Smooth muscle cell (in vitro differentiated cells): ENCODE measurements around the gene ADI1. TPM values are rescaled to one million over a fixed set of nuclear protein-coding genes. Genes with fewer than 3 reads are reported as not detected.
"Not testable (repeated sequence)": the region's sequence is repeated elsewhere in the genome, so short reads cannot be mapped to it uniquely, and the experiment has no call there.

ENCODE experiments used
- DNase-seq: peaks from one replicate; lab custom pipeline; 2025; ENCODE audit not compliant: unreplicated experiment; lab: John Stamatoyannopoulos, UW
- H2AFZ ChIP-seq: fragments of 200-600 bp; sonication (generic); 2 replicates; pipeline ENCODE4 v1.6.0; 2016; ENCODE audit warnings: antibody characterized with exemption, low read depth, mild to moderate bottlenecking
- H3F3A ChIP-seq: fragments of 200-600 bp; sonication (generic); 2 replicates; pipeline ENCODE4 v1.6.0; 2017; ENCODE audit warnings: antibody characterized with exemption, low read depth
- H3K27ac ChIP-seq: fragments of 200-600 bp; sonication (generic); 2 replicates; pipeline ENCODE4 v1.5.1; 2016; ENCODE audit warnings: low read depth, mild to moderate bottlenecking
- H3K27me3 ChIP-seq: fragments of 200-600 bp; sonication (generic); 2 replicates; pipeline ENCODE4 v1.6.1; 2016; ENCODE audit warnings: low read depth, mild to moderate bottlenecking
- H3K36me3 ChIP-seq: fragments of 200-600 bp; sonication (generic); 2 replicates; pipeline ENCODE4 v1.5.1; 2016; ENCODE audit warnings: low read depth
- H3K4me1 ChIP-seq: fragments of 200-600 bp; sonication (generic); 2 replicates; pipeline ENCODE4 v1.5.1; 2016; ENCODE audit warnings: low read depth
- H3K4me2 ChIP-seq: fragments of 200-600 bp; sonication (generic); 2 replicates; pipeline ENCODE4 v1.6.0; 2016; ENCODE audit warnings: mild to moderate bottlenecking
- H3K4me3 ChIP-seq: fragments of 200-600 bp; sonication (generic); 2 replicates; pipeline ENCODE4 v1.5.1; 2016; ENCODE audit warnings: mild to moderate bottlenecking
- H3K79me2 ChIP-seq: fragments of 200-600 bp; sonication (generic); 2 replicates; pipeline ENCODE4 v1.6.0; 2016; ENCODE audit warnings: low read depth, mild to moderate bottlenecking
- H3K9ac ChIP-seq: fragments of 200-600 bp; sonication (generic); 2 replicates; pipeline ENCODE4 v1.6.0; 2016; ENCODE audit warnings: low read depth
- H3K9me3 ChIP-seq: fragments of 200-600 bp; sonication (generic); replicated peaks from 2 replicates; pipeline ENCODE4 v1.5.1; 2016; ENCODE audit warnings: low read depth
- H4K20me1 ChIP-seq: fragments of 200-600 bp; sonication (generic); 2 replicates; pipeline ENCODE4 v1.6.0; 2016; ENCODE audit warnings: low read depth
- CTCF ChIP-seq: fragments of 200-600 bp; sonication (generic); IDR thresholded peaks from 2 replicates; pipeline ENCODE4 v1.5.1; 2017; ENCODE audit warnings: borderline replicate concordance, mild to moderate bottlenecking, antibody characterized with exemption; ENCODE audit not compliant: insufficient read depth, poor library complexity, severe bottlenecking
- WGBS: methylation state at CpG from one replicate; pipeline ENCODE4 v1.1.7; 2016; ENCODE audit warnings: low lambda C conversion rate; 5-methylcytosine and 5-hydroxymethylcytosine counted together
- polyA plus RNA-seq: library from polyadenylated mRNA; unstranded; fragments of >200 nt; fragmentation: Nextera tagmentation; extraction: Ambion mirVana; gene quantifications from 2 replicates; pipeline ENCODE4 v1.2.1, GENCODE V29; 2016
- total RNA-seq: library from RNA; depleted of rRNA; stranded (reverse); fragments of >200 nt; gene quantifications from 2 replicates; pipeline ENCODE4 v1.2.3, GENCODE V29; 2014

Gene ADI1
- total and polyA plus RNA-seq, 2 experiments from 2014 or later: 19.0 to 30.9 TPM

GRCh38 chr2:3503483-3503882, 15.8 kb downstream of the ADI1 start:
- Histone ChIP-seq H3K79me2 (no peaks in the 10 kb centered on the region), H3K9me3 (no peaks in the 10 kb centered on the region), H3K9ac (no peak overlapping the region), H3K4me3 (no peak overlapping the region), H3K4me2 (no peak overlapping the region), H3F3A (no peaks in the 10 kb centered on the region), H3K27me3 (no peaks in the 10 kb centered on the region), H3K36me3 (no peaks in the 10 kb centered on the region), H3K27ac (no peak overlapping the region), H4K20me1 (no peaks in the 10 kb centered on the region), H2AFZ (no peak overlapping the region), H3K4me1 (no peaks in the 10 kb centered on the region)
- DNase-seq: no peak
- no peak for TF ChIP-seq CTCF
- 97% methylated on average over 13 of the region's 13 CpGs for WGBS

GRCh38 chr2:3503046-3503445, 16.3 kb downstream of the ADI1 start:
- TF ChIP-seq CTCF: no peak
- Histone ChIP-seq H4K20me1 (no peaks in the 10 kb centered on the region), H3K4me2 (no peak overlapping the region), H3K79me2 (no peaks in the 10 kb centered on the region), H3K27ac (no peak overlapping the region), H3K4me1 (no peaks in the 10 kb centered on the region), H3K36me3 (no peaks in the 10 kb centered on the region), H3K4me3 (no peak overlapping the region), H3K9me3 (no peaks in the 10 kb centered on the region), H3K9ac (no peak overlapping the region), H3K27me3 (no peaks in the 10 kb centered on the region), H3F3A (no peaks in the 10 kb centered on the region), H2AFZ (no peak overlapping the region)
- DNase-seq: no peak
- 95% methylated on average over 8 of the region's 14 CpGs for WGBS

GRCh38 chr2:3500326-3500899, 18.9 kb downstream of the ADI1 start:
- TF ChIP-seq CTCF: no peak
- Histone ChIP-seq H2AFZ (no peak overlapping the region), H3K36me3 (no peaks in the 10 kb centered on the region), H3K27ac (no peak overlapping the region), H3K79me2 (no peaks in the 10 kb centered on the region), H3K27me3 (no peaks in the 10 kb centered on the region), H3K4me1 (no peaks in the 10 kb centered on the region), H3F3A (no peaks in the 10 kb centered on the region), H3K4me3 (no peak overlapping the region), H3K9ac (no peak overlapping the region), H3K4me2 (no peak overlapping the region), H4K20me1 (no peaks in the 10 kb centered on the region), H3K9me3 (no peaks in the 10 kb centered on the region)
- whole genome bisulfite sequencing: 97% methylated on average over 34 of the region's 34 CpGs
- DNase-seq: no peak

GRCh38 chr2:3498783-3499394, 20.4 kb downstream of the ADI1 start:
- Histone ChIP-seq H3K27me3 (no peaks in the 10 kb centered on the region), H2AFZ (no peak overlapping the region)
- 97% methylated on average over 18 of the region's 18 CpGs for WGBS

GRCh38 chr2:3496708-3497080, 22.6 kb downstream of the ADI1 start:
- not testable (repeated sequence) for H3K4me3 ChIP-seq, H3K79me2 ChIP-seq, H3K27ac ChIP-seq, H3K4me1 ChIP-seq, H3F3A ChIP-seq, H3K36me3 ChIP-seq, H4K20me1 ChIP-seq, H3K4me2 ChIP-seq, H3K27me3 ChIP-seq, DNase-seq, H3K9me3 ChIP-seq, H3K9ac ChIP-seq, H2AFZ ChIP-seq
- 97% methylated on average over 15 of the region's 15 CpGs for WGBS

More at GRCh38 chr2:3498783-3499394, 20.4 kb downstream of the ADI1 start:
- H3K4me3 ChIP-seq: no peak overlapping the region
- no peak overlapping the region for H3K27ac ChIP-seq
- TF ChIP-seq CTCF: no peak
- H3K4me1 ChIP-seq: no peaks in the 10 kb centered on the region
- H3K9me3 ChIP-seq: no peaks in the 10 kb centered on the region
- no peaks in the 10 kb centered on the region for H4K20me1 ChIP-seq
- H3K4me2 ChIP-seq: no peak overlapping the region
- no peak overlapping the region for H3K9ac ChIP-seq
- no peaks in the 10 kb centered on the region for H3F3A ChIP-seq
- no peak for DNase-seq
- H3K36me3 ChIP-seq: no peaks in the 10 kb centered on the region
- H3K79me2 ChIP-seq: no peaks in the 10 kb centered on the region
